GM18951 (cell line): Measurements from ENCODE around the gene GALNT9.
"Not testable (repeated sequence)": the region's sequence is repeated elsewhere in the genome, so short reads cannot be mapped to it uniquely, and the experiment has no call there.

ENCODE experiments used
- POLR2A ChIP-seq: IDR thresholded peaks from 4 replicates; pipeline ENCODE4 v1.6.1; 2011; ENCODE audit warnings: mild to moderate bottlenecking; ENCODE audit not compliant: insufficient read length, insufficient read depth; ENCODE audit errors: extremely low read depth
- in situ Hi-C: fragments of 300-500 bp; cut with MboI; formaldehyde crosslinking; loops from one replicate; pipeline ENCODE4 v1.12.0; 2022; ENCODE audit warnings: low sequenced_read_pairs, mixed read lengths, inconsistent platforms; ENCODE audit not compliant: unreplicated experiment

Gene GALNT9

GRCh38 chr12:132205271-132206045 is 123.9 kb downstream of the GALNT9 start:
- TF ChIP-seq POLR2A, result no peak
- in situ Hi-C loops, result no loop called here

- in situ Hi-C loops, result no loop called here
- no peak for TF ChIP-seq POLR2A
Measured at GRCh38 chr12:132204793-132205270, 124.6 kb downstream of the GALNT9 start.

GRCh38 chr12:132204063-132204792 is 125.2 kb downstream of the GALNT9 start:
- in situ Hi-C loops, result no loop called here

GRCh38 chr12:132202929-132203721 is 126.3 kb downstream of the GALNT9 start:
- in situ Hi-C loops, result no loop called here
- no peak for TF ChIP-seq POLR2A

More at GRCh38 chr12:132204063-132204792, 125.2 kb downstream of the GALNT9 start:
- TF ChIP-seq POLR2A, result no peak

GRCh38 chr12:132201391-132202120 is 127.8 kb downstream of the GALNT9 start:
- no peak for TF ChIP-seq POLR2A
- in situ Hi-C loops, result no loop called here

GRCh38 chr12:132200800-132201199 is 128.6 kb downstream of the GALNT9 start:
- TF ChIP-seq POLR2A, result no peak
- in situ Hi-C loops, result no loop called here

- in situ Hi-C loops, result no loop called here
- TF ChIP-seq POLR2A, result no peak
Measured at GRCh38 chr12:132199526-132200319, 129.7 kb downstream of the GALNT9 start.

- no peak for TF ChIP-seq POLR2A
- in situ Hi-C loops, result no loop called here
Measured at GRCh38 chr12:132199101-132199500, 130.3 kb downstream of the GALNT9 start.

- in situ Hi-C loops, result no loop called here
- TF ChIP-seq POLR2A, result no peak
Measured at GRCh38 chr12:132197581-132198354, 131.6 kb downstream of the GALNT9 start.

- TF ChIP-seq POLR2A, result no peak
- in situ Hi-C loops, result no loop called here
Measured at GRCh38 chr12:132196873-132197390, 132.5 kb downstream of the GALNT9 start.

- TF ChIP-seq POLR2A, result no peak
- in situ Hi-C loops, result no loop called here
Measured at GRCh38 chr12:132196038-132196872, 133.1 kb downstream of the GALNT9 start.

- in situ Hi-C loops, result not testable (repeated sequence)
Measured at GRCh38 chr12:132195242-132195641, 134.1 kb downstream of the GALNT9 start.
